Left colon (tissue), 2 donors: ENCODE measurements around the gene MIR17HG. TPM values are rescaled to one million over a fixed set of nuclear protein-coding genes. Genes with fewer than 3 reads are reported as not detected.
"Not testable (repeated sequence)": the region's sequence is repeated elsewhere in the genome, so short reads cannot be mapped to it uniquely, and the experiment has no call there.

ENCODE experiments used
- ATAC-seq: fragments of 200-7000 bp; cut with Tn5 transposase; one replicate; pipeline ENCODE4 v1.9.1; 2020; ENCODE audit warnings: mild to moderate bottlenecking, moderate library complexity
- DNase-seq, 2 donors: peaks; one replicate each; pipeline ENCODE4 v3.0.0-alpha.2; 2020
- intact Hi-C, 2 donors: fragments of 100-400 bp; cut with DNase I in 1 of 2; cut with micrococcal nuclease in 1 of 2; formaldehyde crosslinking; loops; one replicate each; pipeline versions ENCODE4 v1.11.2 to v1.14.0; 2022; cut with DNase I, micrococcal nuclease
- long read RNA-seq: library from polyadenylated mRNA; unstranded; transcript quantifications from one replicate; pipeline ENCODE4 v2.0.0, GENCODE V29; 2021
- total RNA-seq, 2 donors: library from RNA; stranded (reverse); fragmentation: NEBNext Ultra II Directional; extraction: Animal tissue kit (Norgen Biotek cat#: 25700); gene quantifications; one replicate each; pipeline ENCODE4 v1.2.1, GENCODE V29; 2021
- donor health status: DM: no; HTN: no; CAD: no.
- donor health status: DM: yes; HTN: yes; CAD: no.

MIR17HG gene
- total RNA-seq = 1 to 10 TPM; 1.4 to 3.3 TPM
- long read RNA-seq = 0 reads

DNA sequence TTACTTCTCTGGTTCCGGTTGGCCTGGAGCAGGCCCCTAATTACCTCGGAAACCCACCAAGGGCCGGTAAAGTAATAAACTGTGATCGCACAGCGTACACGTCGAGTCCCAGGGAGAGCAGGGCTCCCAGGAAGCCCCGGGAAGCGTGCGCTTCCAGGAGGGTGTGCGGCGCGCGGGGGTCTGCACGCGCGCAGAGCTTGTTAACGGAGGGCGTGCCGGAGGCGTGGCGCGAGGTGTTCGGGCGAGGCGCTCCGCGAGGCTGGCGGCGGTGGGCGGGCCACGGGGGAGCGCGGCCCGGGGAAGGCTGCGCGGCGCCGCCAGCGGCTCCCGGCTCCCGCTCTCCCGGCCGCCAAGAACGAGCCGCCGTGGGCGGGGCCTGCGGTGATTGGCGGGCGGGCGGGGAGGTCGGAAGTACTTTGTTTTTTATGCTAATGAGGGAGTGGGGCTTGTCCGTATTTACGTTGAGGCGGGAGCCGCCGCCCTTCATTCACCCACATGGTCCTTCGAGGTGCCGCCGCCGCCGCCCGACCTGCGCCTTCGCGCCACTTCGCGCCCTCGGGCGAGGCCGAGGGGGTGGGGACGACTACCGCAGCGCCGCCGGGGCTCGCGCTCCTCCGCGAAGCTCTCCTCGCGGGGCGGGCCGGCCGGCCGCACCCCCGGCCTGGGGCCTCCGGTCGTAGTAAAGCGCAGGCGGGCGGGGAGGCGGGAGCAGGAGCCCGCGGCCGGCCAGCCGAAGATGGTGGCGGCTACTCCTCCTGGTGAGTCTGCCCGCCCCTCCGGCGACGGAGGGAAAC, at the start of gene MIR17HG:
MIR17HG (plus strand) TSS at position 486 of the 794 bp plus-strand sequence.
- intact Hi-C loops = no loop called here
- DNase-seq = peak; percentile 92 to 94
- ATAC-seq = peak; percentile 85

DNA sequence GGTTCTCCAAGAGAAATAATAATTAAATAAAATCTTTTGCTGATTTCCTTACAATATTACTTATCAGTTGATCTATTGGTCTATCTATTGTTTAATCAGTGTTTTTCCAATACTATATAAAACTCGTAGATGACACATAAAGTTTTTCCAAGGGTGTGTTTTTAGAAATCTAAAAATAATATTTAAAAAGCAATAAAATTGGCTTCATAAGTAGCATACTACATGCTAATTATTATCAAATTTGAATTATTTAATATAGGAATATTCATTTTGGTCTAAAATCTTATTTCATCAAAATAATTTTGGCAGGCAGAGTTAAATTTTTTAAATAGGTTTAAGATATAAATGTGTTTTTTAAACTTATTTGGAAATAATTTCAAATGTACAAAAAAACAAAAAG, 49.4 kb upstream of the MIR17HG start:
- DNase-seq = no peak
- ATAC-seq = no peak
- intact Hi-C loops = no loop called here

DNA sequence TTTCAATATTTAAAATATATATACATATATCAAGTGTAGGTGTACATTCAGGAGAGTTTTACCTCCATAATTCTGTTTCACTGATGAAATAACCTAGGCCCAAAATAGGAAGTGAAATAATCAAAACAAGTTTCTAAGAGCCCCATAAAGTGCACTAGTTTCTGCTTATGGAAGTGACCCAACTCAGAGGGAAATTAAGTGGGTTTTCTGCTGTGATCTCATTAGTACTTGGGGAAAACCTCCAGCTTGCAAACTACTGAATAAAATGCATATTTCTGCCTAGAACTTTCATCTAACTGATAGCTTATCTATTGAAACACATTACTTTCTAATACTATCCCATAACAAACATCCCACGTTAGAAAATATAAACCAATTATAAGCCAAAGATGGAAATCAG, 45.4 kb upstream of the MIR17HG start:
- intact Hi-C loops = no loop called here
- no peak for ATAC-seq
- DNase-seq = no peak

DNA sequence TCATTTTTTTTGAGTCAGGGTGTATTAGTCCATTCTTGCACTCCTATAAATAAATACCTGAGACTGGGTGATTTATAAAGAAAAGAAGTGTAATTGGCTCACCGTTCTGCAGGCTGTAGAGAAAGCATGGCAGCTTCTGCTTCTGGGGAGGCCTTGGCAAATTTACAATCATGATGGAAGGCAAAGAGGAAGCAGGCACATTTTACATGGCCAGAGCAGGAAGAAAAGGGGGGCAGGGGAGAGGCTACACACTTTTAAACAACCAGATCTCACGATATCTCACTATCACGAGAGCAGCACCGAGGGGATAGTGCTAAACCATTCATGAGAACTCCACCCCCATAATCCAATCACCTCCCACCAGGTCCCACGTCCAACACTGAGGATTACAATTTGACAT, 44.5 kb upstream of the MIR17HG start:
- DNase-seq (no peak), ATAC-seq (no peak)
- intact Hi-C loops = no loop called here

DNA sequence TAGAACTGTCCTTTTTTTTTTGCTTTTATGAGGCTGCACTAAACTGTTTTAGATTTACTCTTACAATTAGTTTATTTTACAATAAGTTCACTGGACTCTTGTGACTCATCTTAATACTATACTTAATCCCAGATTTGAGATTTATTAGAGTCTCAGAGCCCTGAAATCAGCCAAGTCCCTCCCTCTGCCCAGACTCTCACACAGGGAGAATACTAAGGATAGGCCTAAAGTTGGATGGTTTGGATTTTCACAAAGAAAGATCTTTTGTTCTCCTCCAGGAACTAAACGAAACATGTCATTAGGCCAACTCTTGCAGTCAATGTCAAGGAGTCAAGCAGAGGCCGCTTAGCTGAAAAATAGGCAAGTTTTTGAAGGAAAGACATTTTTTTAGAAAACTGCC, 42.7 kb upstream of the MIR17HG start:
- ATAC-seq (no peak), DNase-seq (no peak)
- intact Hi-C loops = no loop called here

DNA sequence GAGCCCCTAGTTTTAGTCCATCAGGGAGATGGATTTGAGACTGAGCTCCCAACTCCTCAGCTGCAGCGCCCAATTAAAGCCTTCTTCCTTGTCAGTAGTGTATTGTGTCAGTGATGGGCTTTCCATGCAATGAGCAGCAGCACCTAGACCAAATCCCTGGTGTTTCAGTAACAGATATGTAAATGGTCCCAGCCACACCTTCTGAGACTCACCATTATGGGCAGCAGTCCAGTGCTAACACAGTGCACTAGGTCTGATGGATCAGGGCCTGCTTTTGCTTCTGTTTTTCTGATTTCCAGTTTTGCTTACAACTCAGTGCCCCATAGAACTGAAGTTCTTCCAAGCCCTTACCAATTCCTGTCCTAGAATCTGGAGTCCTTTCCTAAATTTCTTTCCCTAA, 41.8 kb upstream of the MIR17HG start:
- ATAC-seq (no peak), DNase-seq (no peak)
- intact Hi-C loops = no loop called here

DNA sequence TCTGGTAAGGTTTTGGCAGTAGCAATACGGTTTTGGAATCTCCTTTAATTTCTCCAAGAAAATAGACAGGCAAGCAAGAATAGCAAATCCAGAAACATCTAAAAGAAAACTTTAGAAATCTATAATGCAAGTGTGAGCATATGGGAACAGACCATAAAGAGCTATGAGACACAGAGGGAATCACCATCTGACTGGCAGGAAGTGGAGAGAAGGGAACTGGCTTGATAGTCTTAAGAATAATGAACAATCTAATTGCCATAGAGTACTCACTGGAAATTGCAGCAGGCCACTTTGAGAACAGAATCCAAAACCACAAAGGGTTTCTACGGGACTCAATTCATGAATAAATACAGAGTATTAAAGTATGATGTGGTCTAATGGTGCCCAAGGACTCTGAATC, 39.6 kb upstream of the MIR17HG start:
- DNase-seq = no peak
- intact Hi-C loops = no loop called here
- no peak for ATAC-seq

DNA sequence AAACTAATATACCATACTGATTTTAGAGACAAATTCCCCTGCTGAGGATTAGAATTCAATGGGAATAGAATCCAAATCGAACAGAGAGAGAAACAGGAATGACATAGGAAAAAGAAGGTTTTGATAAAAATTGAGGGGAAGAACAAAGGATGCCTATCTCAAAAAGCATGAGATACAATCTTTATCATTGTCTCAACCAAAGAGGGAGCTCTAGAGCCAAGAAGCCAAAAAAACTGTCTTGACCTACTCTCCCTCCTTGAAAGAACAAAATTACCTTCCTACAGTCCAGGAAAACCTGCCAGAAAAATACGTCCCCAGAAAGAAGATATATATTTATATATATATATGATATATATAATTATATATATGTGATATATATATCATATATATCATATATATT, 39.2 kb upstream of the MIR17HG start:
- no peak for ATAC-seq
- DNase-seq = no peak
- intact Hi-C loops = no loop called here

DNA sequence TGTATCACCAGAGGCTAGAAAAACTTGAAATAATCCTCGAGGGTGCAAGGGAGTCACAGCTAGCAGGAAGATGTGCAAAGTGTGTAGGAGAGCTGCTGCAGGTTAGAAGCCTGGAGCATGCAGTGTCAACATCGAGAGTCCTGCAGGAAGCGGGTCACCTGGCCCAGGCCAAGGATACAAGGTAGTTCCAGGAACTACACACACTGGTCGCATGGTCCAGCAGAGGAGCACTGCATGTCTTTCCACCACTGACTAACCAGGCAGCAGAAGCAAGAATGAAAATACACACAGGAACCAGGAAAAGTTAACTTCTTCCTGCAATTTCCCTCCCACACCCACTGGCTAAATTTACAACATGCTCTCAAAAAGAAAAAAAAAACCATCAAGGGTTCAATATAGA, 36.0 kb upstream of the MIR17HG start:
- intact Hi-C loops = loop anchor here in 1 of 2 donors (10.0 kb wide), 1 partner anchor 413 kb away; no protein-coding TSS in a partner anchor
- peak; percentile 91 for ATAC-seq
- DNase-seq = peak; percentile 35 to 54

DNA sequence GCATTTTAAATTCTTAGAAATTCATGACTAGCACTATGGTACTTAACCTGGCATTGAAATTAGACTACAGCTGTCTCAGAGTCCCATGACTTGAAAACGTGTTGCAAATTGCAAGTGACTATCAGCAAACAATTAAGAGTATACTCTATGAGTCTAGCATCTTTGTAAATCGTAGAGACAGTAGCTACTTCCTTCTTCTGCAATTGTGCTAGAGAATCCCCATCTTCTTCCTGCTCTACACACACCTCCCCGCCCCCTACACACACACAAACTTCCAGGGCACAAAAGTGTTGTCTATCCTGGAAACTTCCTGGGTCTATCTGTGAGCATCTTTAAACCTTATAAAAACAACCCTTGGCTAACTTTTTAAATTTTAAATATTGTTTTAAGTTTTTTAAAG, 35.2 kb upstream of the MIR17HG start:
- DNase-seq = no peak
- ATAC-seq = peak; percentile 56
- intact Hi-C loops = loop anchor here in 1 of 2 donors (10.0 kb wide), 1 partner anchor 412 kb away; no protein-coding TSS in a partner anchor

DNA sequence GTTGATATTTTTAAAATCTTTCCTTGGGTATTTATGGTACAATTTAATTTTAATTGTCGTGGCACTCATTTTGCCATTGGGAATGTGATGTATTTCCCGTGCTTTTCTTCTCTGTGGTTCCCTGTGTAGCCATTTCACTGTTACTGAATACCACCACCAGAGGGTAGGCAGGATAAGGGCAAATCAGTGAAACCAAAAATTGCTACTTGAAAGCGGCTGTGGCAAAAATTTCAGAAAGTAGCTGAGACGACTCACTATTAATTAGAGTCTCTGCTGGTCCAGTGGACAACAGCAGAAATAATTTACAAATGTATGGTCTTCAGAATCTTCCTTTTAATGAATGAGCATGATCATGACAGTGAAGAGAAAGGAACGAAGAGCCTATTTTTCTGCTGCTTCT, 34.4 kb upstream of the MIR17HG start:
- intact Hi-C loops = loop anchor here in 1 of 2 donors (10.0 kb wide), 1 partner anchor 412 kb away; no protein-coding TSS in a partner anchor
- DNase-seq = no peak
- ATAC-seq = peak; percentile 30

DNA sequence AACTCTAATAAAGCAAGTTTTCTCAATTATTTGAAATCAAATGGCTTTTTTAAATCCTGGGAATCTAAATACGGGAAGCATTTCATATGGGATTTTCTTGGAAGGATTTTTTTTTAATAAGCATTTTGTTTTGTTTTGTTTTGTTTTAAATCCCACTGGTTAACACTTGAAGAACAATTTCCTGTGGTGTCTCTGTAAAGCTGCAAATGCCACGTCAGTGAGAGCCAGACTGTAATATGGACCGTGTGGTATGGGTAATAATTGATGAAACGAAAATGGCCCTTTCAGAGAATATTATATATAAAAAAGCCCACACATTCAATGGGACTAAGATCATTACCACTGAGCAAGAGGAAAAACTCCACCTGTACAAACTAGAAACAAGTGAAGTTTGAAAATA, 33.9 kb upstream of the MIR17HG start:
- intact Hi-C loops = loop anchor here in 1 of 2 donors (10.0 kb wide), 1 partner anchor 411 kb away; no protein-coding TSS in a partner anchor
- ATAC-seq (no peak), DNase-seq (no peak)

DNA sequence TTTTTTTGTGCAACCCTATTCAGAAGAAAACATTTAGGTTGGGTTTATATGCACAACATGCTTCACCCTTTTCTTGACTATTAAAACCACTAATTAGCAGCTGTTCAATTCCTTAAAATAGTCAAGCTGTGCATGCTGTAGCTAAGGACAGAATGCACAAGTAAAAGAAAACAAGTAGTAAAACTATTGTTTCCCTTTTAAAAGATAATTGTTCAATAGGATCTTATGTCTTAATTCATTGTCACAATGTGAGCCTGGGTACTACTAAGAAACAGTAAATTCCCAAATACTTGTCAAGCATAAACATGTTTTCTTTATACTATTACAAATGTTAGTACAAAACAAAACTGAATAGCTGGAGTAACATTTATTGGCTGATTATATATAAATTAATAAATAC, 32.6 kb upstream of the MIR17HG start:
- ATAC-seq = no peak

DNA sequence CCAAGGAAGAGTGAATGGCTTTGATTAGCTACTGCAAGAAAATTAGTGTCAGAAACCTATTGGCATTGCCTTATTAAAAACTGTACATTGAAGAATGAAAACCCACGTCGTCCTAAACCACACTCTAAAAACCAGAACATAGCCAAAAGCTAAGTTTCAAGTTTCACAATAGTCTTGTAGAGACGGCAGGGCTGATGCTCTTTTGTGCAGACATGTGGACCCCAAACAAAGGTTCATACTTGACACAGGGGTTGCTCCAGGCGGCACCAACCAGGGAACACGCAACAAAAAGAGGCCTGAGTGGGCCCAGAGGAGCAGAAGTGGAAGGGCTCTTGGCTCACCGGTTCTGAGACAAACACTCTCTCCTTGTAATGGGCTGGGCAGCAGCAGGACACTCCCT, 28.6 kb upstream of the MIR17HG start:
- intact Hi-C loops = loop anchor here in 1 of 2 donors (10.0 kb wide), 1 partner anchor 406 kb away; no protein-coding TSS in a partner anchor
- DNase-seq (no peak), ATAC-seq (no peak)

More for the DNA sequence above, 32.6 kb upstream of the MIR17HG start:
- no peak for DNase-seq
- intact Hi-C loops = loop anchor here in 1 of 2 donors (10.0 kb wide), 1 partner anchor 410 kb away; no protein-coding TSS in a partner anchor

DNA sequence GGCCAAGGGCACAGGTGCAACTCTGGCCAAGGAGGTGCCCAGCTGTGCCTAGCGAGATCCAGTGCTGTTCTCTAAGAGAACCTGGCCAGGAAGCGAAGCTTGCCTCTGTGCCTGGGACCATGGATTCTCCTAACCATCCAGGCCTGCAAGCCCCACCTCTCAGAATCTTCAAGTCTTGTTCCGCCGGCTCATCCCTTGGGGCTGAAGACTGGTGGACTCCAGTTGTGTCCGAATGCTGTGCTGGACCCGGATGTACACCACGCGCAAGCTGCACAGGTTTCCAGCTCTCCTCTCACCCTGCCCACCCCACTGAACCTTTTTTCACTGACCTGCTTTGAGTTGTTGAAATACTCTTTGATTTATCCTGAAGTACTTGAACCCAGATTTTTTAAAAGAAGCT, 27.5 kb upstream of the MIR17HG start:
- DNase-seq = no peak
- ATAC-seq = no peak
- intact Hi-C loops = loop anchor here in 1 of 2 donors (10.0 kb wide), 1 partner anchor 405 kb away; no protein-coding TSS in a partner anchor

DNA sequence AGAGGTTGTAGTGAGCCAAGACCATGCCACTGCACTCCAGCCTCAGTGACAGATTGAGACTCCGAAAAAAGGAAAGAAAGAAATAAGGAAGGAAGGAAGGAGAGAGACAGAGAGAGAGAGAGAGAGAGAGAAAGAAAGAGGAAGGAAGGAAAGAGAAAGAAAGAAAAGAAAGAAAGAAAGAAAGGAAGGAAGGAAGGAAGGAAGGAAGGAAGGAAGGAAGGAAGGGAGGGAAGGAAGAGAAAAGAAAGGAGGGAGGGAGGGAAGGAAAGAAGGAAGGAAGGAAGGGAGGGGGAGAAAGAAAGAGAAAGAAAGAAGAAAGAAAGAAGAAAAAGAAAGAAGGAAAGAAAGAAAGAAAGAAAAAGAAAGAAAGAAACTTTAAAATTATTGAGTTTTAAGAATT, 26.5 kb upstream of the MIR17HG start:
- DNase-seq, intact Hi-C loops, ATAC-seq: not testable (repeated sequence)

DNA sequence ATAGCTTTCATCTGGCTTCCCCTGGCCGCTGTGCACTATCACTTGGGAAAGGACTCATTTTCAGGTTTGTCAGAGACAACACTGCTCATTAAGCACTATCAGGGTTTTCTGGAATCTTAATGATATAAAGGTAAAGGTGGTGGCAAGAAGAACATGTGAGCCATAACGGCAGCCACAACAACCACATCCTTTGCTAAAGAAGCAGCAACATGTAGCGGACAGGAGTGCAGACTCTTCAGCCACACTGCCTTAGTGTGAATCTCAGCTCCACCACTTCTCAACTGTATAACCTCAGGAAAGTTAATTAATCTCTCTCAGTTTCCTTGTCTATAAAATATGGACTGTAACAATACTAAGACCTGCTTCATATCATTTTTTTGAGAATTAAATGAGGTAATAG, 24.1 kb upstream of the MIR17HG start:
- no peak for ATAC-seq
- no peak for DNase-seq
- intact Hi-C loops = no loop called here

DNA sequence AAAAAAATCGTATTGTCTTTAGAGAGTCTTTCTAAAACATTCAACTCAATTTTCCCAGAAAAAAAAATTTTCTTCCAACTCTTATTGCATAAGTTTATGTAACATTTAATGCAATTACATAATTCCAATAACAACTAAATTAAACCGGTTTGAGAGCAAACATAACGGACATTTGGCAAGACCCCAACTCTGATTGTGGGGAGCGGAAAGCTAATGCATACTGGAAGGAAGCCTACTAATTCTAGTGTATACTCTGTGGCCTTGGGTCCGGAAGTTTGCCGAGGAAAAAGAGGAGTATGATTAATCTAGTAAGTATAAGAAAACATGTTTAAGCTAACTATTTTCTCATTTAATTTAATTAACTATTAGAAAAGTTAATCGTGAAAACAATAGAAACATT, 21.3 kb upstream of the MIR17HG start:
- DNase-seq (no peak), ATAC-seq (no peak)
- intact Hi-C loops = no loop called here

DNA sequence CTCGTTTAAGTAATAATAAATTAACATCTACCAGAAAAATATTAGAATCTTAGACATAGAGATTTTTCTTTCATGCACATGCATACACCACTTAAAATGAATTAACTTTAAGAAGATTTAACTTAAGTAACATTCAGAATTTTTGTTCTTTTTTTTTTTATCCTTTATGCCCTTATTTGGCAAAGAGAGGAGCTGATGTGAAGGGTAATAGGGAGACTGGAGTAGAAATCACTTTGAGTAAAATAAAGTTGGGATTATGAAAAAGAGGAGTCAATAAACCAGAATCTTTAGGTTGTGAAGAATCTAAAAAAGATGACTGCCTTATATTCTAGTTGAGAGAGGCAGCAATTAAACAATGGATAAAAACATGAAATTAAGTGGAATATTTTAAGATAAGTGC, 18.8 kb upstream of the MIR17HG start:
- ATAC-seq (no peak), DNase-seq (no peak)
- intact Hi-C loops = no loop called here

DNA sequence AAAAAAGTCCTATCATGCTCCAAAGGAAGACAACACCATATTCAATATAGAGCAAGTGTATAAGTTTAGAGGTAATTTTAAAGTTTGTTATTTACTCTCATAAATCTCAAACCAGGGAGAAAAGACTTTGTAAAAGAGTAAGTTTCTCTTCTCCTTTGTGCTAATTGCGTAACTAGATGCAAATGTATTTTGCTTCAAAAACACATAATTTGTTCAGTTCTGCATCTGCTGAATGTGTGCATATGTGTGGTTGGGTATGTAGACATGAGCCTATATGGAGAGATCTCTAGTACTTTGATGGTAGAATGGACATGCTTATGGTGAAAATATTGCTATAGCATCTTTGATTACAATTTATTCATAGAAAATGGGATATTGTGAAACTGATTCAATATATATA, 17.8 kb upstream of the MIR17HG start:
- no peak for ATAC-seq
- intact Hi-C loops = no loop called here
- DNase-seq = no peak
